Stimulated activated CD4-positive, alpha-beta T cell treated with anti-CD3 and anti-CD28 coated beads, TNF-alpha, amount 100 ng/mL, for 1 hour (primary cell): ENCODE measurements around the gene FITM1.
A peak's percentile ranks its signal among the peaks of the same experiment; 100 is the strongest.

ENCODE experiments used
- DNase-seq, 3 donors: peaks; one replicate each; pipeline ENCODE4 v3.0.0-alpha.2; 2020; ENCODE audit warnings: low read depth in 3 of 3, low spot score in 1 of 3

FITM1 gene

GRCh38 chr14:24160499-24160849 is 30.0 kb downstream of the FITM1 start:
- DNase-seq = no peak

GRCh38 chr14:24160850-24161804 is 30.7 kb downstream of the FITM1 start, which contains the start of gene IRF9:
Gene IRF9, plus strand, starts transcription at chr14:24161265. Its CDS starts 880 bp downstream, at chr14:24162145.
- peak; percentile 95 to 99 (median 99) for DNase-seq

- DNase-seq = no peak
These were observed 31.6 kb downstream of the FITM1 start for GRCh38 chr14:24162093-24162492.

- DNase-seq = no peak
These were observed 34.1 kb downstream of the FITM1 start for GRCh38 chr14:24164518-24164991.

- no peak for DNase-seq
These were observed 35.3 kb downstream of the FITM1 start for GRCh38 chr14:24165785-24166184.

GRCh38 chr14:24167469-24168114 is 37.1 kb downstream of the FITM1 start:
- DNase-seq = no peak

GRCh38 chr14:24171422-24172260 is 41.2 kb downstream of the FITM1 start, which contains the start of gene REC8:
Gene REC8, plus strand, starts transcription at chr14:24172080. Its CDS starts 473 bp downstream, at chr14:24172553.
- DNase-seq = peak; percentile 29 to 41 (median 31)

- DNase-seq = no peak
These were observed 41.9 kb downstream of the FITM1 start for GRCh38 chr14:24172261-24172860.

GRCh38 chr14:24172871-24173281 is 42.4 kb downstream of the FITM1 start:
- DNase-seq = no peak

- DNase-seq = no peak
These were observed 46.1 kb downstream of the FITM1 start for GRCh38 chr14:24176599-24176998.

- no peak for DNase-seq
These were observed 46.8 kb downstream of the FITM1 start for GRCh38 chr14:24177041-24177825.

GRCh38 chr14:24177891-24178290 is 47.4 kb downstream of the FITM1 start:
- DNase-seq = no peak

GRCh38 chr14:24178399-24179178 is 48.1 kb downstream of the FITM1 start:
- DNase-seq = no peak

- no peak for DNase-seq
These were observed 49.0 kb downstream of the FITM1 start for GRCh38 chr14:24179294-24179960.

GRCh38 chr14:24179961-24180796 is 49.7 kb downstream of the FITM1 start:
- DNase-seq = no peak

- DNase-seq = no peak
These were observed 51.1 kb downstream of the FITM1 start for GRCh38 chr14:24181371-24182077.
